GM23248 (cell line): ENCODE results near the gene FKBP1A. TPM values are rescaled to one million over a fixed set of nuclear protein-coding genes. Genes with fewer than 3 reads are reported as not detected.

Experiments used
- DNase-seq: peaks from one replicate; pipeline ENCODE4 v3.0.0-alpha.2; 2015
- H2AFZ ChIP-seq: fragments of 200-600 bp; sonication (generic); 2 replicates; pipeline ENCODE4 v1.6.1; 2016; ENCODE audit warnings: antibody characterized with exemption
- H3F3A ChIP-seq: fragments of 200-600 bp; sonication (generic); 2 replicates; pipeline ENCODE4 v1.6.1; 2016; ENCODE audit warnings: mild to moderate bottlenecking, antibody characterized with exemption, mixed run types; ENCODE audit not compliant: insufficient read depth
- H3K27ac ChIP-seq: fragments of 200-600 bp; sonication (generic); 2 replicates; pipeline ENCODE4 v1.5.1; 2016; ENCODE audit warnings: mild to moderate bottlenecking
- H3K27me3 ChIP-seq: fragments of 200-600 bp; sonication (generic); replicated peaks from 2 replicates; pipeline ENCODE4 v1.6.1; 2016; ENCODE audit warnings: mild to moderate bottlenecking; ENCODE audit not compliant: insufficient read depth
- H3K36me3 ChIP-seq: fragments of 200-600 bp; sonication (generic); 2 replicates; pipeline ENCODE4 v1.6.1; 2016; ENCODE audit warnings: low read depth, mild to moderate bottlenecking
- H3K4me1 ChIP-seq: fragments of 200-600 bp; sonication (generic); 2 replicates; pipeline ENCODE4 v1.6.1; 2016; ENCODE audit warnings: mild to moderate bottlenecking; ENCODE audit not compliant: insufficient read depth
- H3K4me2 ChIP-seq: fragments of 200-600 bp; sonication (generic); one replicate; pipeline ENCODE4 v1.6.1; 2016; ENCODE audit warnings: mild to moderate bottlenecking; ENCODE audit not compliant: unreplicated experiment
- H3K4me3 ChIP-seq: fragments of 200-600 bp; sonication (generic); 2 replicates; pipeline ENCODE4 v1.5.1; 2016; ENCODE audit warnings: mild to moderate bottlenecking
- H3K79me2 ChIP-seq: fragments of 200-600 bp; sonication (generic); 2 replicates; pipeline ENCODE4 v1.6.1; 2016; ENCODE audit warnings: mild to moderate bottlenecking; ENCODE audit not compliant: insufficient read depth
- H3K9ac ChIP-seq: fragments of 200-600 bp; sonication (generic); 2 replicates; pipeline ENCODE4 v1.6.1; 2016; ENCODE audit warnings: mild to moderate bottlenecking
- H3K9me2 ChIP-seq: fragments of 200-600 bp; sonication (generic); 2 replicates; pipeline ENCODE4 v1.6.1; 2016; ENCODE audit warnings: mixed run types, mild to moderate bottlenecking, moderate library complexity; ENCODE audit not compliant: insufficient read depth
- H3K9me3 ChIP-seq: fragments of 200-600 bp; sonication (generic); one replicate; pipeline ENCODE4 v1.6.1; 2017; ENCODE audit warnings: low read depth
- H4K20me1 ChIP-seq: fragments of 200-600 bp; sonication (generic); 2 replicates; pipeline ENCODE4 v1.6.0; 2016; ENCODE audit not compliant: insufficient read depth
- EZH2 ChIP-seq: fragments of 200-600 bp; sonication (generic); IDR thresholded peaks from 2 replicates; pipeline ENCODE4 v1.6.1; 2018; ENCODE audit warnings: antibody characterized with exemption, mild to moderate bottlenecking; ENCODE audit not compliant: insufficient read depth, poor library complexity, severe bottlenecking
- EZH2phosphoT487 ChIP-seq: fragments of 200-600 bp; sonication (generic); IDR thresholded peaks from 2 replicates; pipeline ENCODE4 v1.6.1; 2018; ENCODE audit warnings: antibody characterized with exemption, moderate library complexity, mild to moderate bottlenecking, low read depth; ENCODE audit not compliant: insufficient read depth
- WGBS, 2 experiments: methylation state at CpG; one replicate each; pipeline ENCODE4 v1.1.6; 2015 to 2017; ENCODE audit warnings: low lambda C conversion rate in 2 of 2, low coverage in 1 of 2; ENCODE audit errors: missing lambda C conversion rate in 2 of 2; 5-methylcytosine and 5-hydroxymethylcytosine counted together
- in situ Hi-C: fragments of 300-500 bp; cut with MboI; formaldehyde crosslinking; loops from 2 replicates; pipeline ENCODE4 v1.15.0; 2020
- polyA plus RNA-seq: library from polyadenylated mRNA; unstranded; fragments of >200 nt; fragmentation: Nextera tagmentation; extraction: Ambion mirVana; gene quantifications from 2 replicates; pipeline ENCODE4 v1.2.1, GENCODE V29; 2016
- total RNA-seq: library from RNA; depleted of rRNA; stranded (reverse); fragments of >200 nt; shearing (Covaris generic); gene quantifications from 2 replicates; pipeline ENCODE4 v1.2.3, GENCODE V29; 2014

FKBP1A gene
- total and polyA plus RNA-seq, 2 experiments from 2014 or later = 162 to 844 TPM

DNA sequence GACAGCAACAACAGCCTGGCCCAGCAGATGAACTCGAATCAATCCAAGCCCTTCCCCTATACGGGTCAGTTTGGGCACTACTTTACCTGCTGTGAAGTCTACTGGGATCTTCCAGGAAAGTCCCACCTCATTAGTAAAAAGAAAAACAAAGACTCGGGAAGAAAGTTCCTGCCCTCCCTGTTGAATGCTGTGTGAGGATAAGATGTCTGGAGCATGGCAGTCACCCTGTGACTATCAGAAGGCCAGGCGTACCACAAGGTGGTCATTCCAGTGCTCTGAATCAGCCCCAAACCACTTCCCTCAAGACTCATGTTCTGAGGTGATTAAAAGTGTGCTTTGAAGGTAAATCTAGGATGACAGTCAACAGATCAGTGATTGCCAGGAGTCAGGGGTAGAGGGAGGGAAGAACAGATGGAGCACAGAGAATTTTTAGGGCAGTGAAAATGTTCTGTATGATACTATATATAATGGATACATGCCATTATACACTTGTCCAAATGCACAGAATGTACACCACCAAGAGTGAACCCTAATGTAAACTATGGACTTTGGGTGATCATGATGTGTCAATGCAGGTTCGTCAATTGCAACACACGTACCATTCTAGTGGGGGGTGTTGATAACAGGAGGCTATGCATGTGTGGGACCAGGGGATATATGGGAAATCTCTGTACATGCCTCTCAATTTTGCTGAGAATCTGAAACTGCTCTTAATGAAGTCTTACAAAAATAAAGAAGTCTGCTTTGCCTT, 14.7 kb downstream of the FKBP1A start:
- no peak overlapping the region for H3K9ac ChIP-seq
- H3K9me3 ChIP-seq = no peaks in the 10 kb centered on the region
- WGBS, 2 experiments = 62 to 65% methylated on average over 6 of the region's 6 CpGs
- peaks cover 27% of the 10 kb centered on the region; the same call in 1 of the 2 replicates for H4K20me1 ChIP-seq
- H3K27me3 ChIP-seq = no peaks in the 10 kb centered on the region
- H3K36me3 ChIP-seq = peaks cover 3% of the 10 kb centered on the region; the same call in 1 of the 2 replicates
- TF ChIP-seq EZH2 (no peak), EZH2phosphoT487 (no peak)
- H3K4me2 ChIP-seq = no peak overlapping the region
- no peak overlapping the region for H3K4me3 ChIP-seq
- peaks cover 100% of the 10 kb centered on the region for H3K79me2 ChIP-seq
- H3K9me2 ChIP-seq = no peaks in the 10 kb centered on the region
- in situ Hi-C loops = no loop called here
- peaks cover 41% of the 10 kb centered on the region for H3F3A ChIP-seq
- peak; percentile 56 for DNase-seq
- no peak overlapping the region for H2AFZ ChIP-seq
- peaks cover 55% of the 10 kb centered on the region for H3K4me1 ChIP-seq
- peak overlapping the region; percentile 16; the same call in 1 of the 2 replicates for H3K27ac ChIP-seq

DNA sequence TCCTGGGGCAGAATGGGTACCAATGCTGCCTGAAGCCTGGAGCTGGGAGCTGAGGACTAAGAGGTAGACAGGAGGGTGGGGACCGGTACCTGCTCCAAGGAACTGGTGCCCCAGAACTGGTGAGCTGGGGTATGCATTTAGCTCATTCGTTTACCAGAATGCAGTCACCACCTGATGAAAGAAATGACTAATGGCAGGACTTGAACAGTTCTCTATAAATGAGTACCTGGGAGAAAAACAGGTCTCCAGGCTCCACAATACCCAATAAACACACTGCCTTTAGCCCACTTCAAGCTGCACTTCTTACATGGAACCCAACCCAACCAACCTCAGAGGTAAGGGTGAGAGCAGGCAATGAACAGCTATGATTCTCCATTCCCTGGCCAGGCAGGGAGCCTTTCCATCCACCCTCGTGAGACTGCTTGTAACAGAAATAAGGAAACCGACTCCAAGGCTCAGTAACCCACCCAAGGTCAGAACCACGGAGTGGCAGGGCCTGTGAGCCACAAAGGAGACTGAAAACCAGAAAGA, 15.4 kb downstream of the FKBP1A start:
- Histone ChIP-seq H2AFZ (no peak overlapping the region), H3K79me2 (peaks cover 100% of the 10 kb centered on the region), H3K4me1 (peaks cover 48% of the 10 kb centered on the region), H4K20me1 (peaks cover 19% of the 10 kb centered on the region; the same call in 1 of the 2 replicates), H3K4me2 (peak overlapping the region; percentile 2), H3K9me2 (no peaks in the 10 kb centered on the region), H3F3A (peaks cover 33% of the 10 kb centered on the region), H3K27me3 (no peaks in the 10 kb centered on the region), H3K9ac (no peak overlapping the region), H3K36me3 (peaks cover 3% of the 10 kb centered on the region; the same call in 1 of the 2 replicates), H3K27ac (peak overlapping the region; percentile 31), H3K4me3 (no peak overlapping the region), H3K9me3 (no peaks in the 10 kb centered on the region)
- no peak for TF ChIP-seq EZH2phosphoT487
- TF ChIP-seq EZH2 = no peak
- in situ Hi-C loops = no loop called here
- 81 to 88% methylated on average over 5 of the region's 5 CpGs for WGBS, 2 experiments
- no peak for DNase-seq

DNA sequence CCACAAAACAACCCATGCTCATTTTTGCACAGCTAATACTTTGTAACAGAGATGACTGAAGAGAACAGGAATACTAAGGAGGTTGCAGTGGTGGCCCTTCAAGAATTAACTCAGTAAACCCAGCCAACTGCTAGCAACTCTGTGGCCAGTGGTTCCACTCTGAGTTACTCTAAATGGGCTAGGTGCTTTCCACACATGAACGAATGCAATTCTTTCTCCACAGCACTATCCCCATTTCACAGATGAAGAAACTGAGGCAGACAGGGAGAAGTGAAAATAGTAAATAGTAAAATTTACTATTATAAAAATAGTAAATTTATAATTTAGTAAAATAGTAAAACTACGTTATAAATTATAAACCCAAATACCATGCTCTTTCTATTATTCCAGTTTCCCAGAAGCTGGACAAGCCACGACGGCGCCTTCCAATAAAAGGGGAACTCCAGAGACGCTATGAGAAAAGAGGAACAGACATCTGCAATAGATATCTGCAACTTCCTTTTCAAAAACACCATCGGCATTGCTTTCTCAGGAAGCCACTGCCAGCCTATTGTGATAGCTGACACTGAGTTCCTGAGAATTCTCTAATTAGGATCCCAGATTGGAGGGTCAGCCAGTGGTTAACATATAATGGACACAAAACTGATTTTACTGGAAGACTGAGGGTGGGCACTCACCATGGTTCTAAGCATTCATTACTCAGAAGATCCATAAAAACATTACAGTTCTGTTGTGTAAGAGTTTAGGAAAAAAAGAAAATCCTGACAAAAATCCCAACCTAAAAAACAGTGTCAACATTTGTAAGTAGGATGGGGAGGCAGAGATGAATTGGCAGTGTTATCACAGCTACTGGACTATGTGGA, 16.2 kb downstream of the FKBP1A start:
- peaks cover 4% of the 10 kb centered on the region for H3K36me3 ChIP-seq
- no peaks in the 10 kb centered on the region for H3K9me2 ChIP-seq
- no peak overlapping the region for H3K9ac ChIP-seq
- H3K27me3 ChIP-seq = no peaks in the 10 kb centered on the region
- WGBS, 2 experiments = 23 to 24% methylated on average over 7 of the region's 7 CpGs
- H3K27ac ChIP-seq = peak overlapping the region; percentile 31
- no peak overlapping the region for H2AFZ ChIP-seq
- peak; percentile 35 for DNase-seq
- H3K4me3 ChIP-seq = no peak overlapping the region
- peaks cover 100% of the 10 kb centered on the region for H3K79me2 ChIP-seq
- H4K20me1 ChIP-seq = peaks cover 14% of the 10 kb centered on the region; the same call in 1 of the 2 replicates
- no peaks in the 10 kb centered on the region for H3K9me3 ChIP-seq
- H3K4me2 ChIP-seq = peak overlapping the region; percentile 2
- H3F3A ChIP-seq = peaks cover 27% of the 10 kb centered on the region
- in situ Hi-C loops = no loop called here
- peaks cover 42% of the 10 kb centered on the region for H3K4me1 ChIP-seq
- TF ChIP-seq EZH2phosphoT487 = no peak
- TF ChIP-seq EZH2 = no peak

GRCh38 chr20:1376007-1376406, 16.8 kb downstream of the FKBP1A start:
- H3K4me1 ChIP-seq = peaks cover 43% of the 10 kb centered on the region
- WGBS, 2 experiments = 88 to 96% methylated on average over 1 of the region's 1 CpG
- in situ Hi-C loops = no loop called here
- H3K4me3 ChIP-seq = no peak overlapping the region
- no peak for TF ChIP-seq EZH2phosphoT487
- no peak for TF ChIP-seq EZH2
- peaks cover 22% of the 10 kb centered on the region for H3F3A ChIP-seq
- H2AFZ ChIP-seq = no peak overlapping the region
- H4K20me1 ChIP-seq = peaks cover 8% of the 10 kb centered on the region; the same call in 1 of the 2 replicates
- H3K9me3 ChIP-seq = no peaks in the 10 kb centered on the region
- H3K36me3 ChIP-seq = peaks cover 4% of the 10 kb centered on the region; the same call in 1 of the 2 replicates
- H3K9me2 ChIP-seq = no peaks in the 10 kb centered on the region
- no peak for DNase-seq
- peak overlapping the region; percentile 31 for H3K27ac ChIP-seq
- peak overlapping the region; percentile 19 for H3K4me2 ChIP-seq
- H3K27me3 ChIP-seq = no peaks in the 10 kb centered on the region
- H3K79me2 ChIP-seq = peaks cover 100% of the 10 kb centered on the region
- H3K9ac ChIP-seq = no peak overlapping the region
